Measurements from ENCODE around the gene KLC1.

KLC1 gene

GRCh38 chr14:103715052-103716000 lies 86.3 kb downstream of the KLC1 start, which contains the start of the genes XRCC3 and ZFYVE21:
TSS of gene XRCC3 (minus strand) at chr14:103715451. CDS start at chr14:103711087, 4,364 bp downstream.
TSS of gene ZFYVE21 (plus strand) at chr14:103715810. CDS start at chr14:103715842, 32 bp downstream.
- peak; percentile 96 for DNase-seq (ENCODE audit: low read depth)
- TF ChIP-seq, protein P1, sequence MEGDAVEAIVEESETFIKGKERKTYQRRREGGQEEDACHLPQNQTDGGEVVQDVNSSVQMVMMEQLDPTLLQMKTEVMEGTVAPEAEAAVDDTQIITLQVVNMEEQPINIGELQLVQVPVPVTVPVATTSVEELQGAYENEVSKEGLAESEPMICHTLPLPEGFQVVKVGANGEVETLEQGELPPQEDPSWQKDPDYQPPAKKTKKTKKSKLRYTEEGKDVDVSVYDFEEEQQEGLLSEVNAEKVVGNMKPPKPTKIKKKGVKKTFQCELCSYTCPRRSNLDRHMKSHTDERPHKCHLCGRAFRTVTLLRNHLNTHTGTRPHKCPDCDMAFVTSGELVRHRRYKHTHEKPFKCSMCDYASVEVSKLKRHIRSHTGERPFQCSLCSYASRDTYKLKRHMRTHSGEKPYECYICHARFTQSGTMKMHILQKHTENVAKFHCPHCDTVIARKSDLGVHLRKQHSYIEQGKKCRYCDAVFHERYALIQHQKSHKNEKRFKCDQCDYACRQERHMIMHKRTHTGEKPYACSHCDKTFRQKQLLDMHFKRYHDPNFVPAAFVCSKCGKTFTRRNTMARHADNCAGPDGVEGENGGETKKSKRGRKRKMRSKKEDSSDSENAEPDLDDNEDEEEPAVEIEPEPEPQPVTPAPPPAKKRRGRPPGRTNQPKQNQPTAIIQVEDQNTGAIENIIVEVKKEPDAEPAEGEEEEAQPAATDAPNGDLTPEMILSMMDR (conservative IDR thresholded peaks at IDR 0.05; ENCODE audit: low read depth, low read length), result no peak
- H3K4me3 ChIP-seq (ENCODE audit: low read length), result peak within 1 kb of the TSS; percentile 64

GRCh38 chr14:103716091-103716801 lies 87.2 kb downstream of the KLC1 start:
- H3K4me3 ChIP-seq (ENCODE audit: low read length), result peak overlapping the region; percentile 64
- TF ChIP-seq, protein P1 (conservative IDR thresholded peaks at IDR 0.05; ENCODE audit: low read depth, low read length), result no peak
- DNase-seq (ENCODE audit: low read depth), result no peak

- TF ChIP-seq, protein P1 (conservative IDR thresholded peaks at IDR 0.05; ENCODE audit: low read depth, low read length), result no peak
- no peak for DNase-seq (ENCODE audit: low read depth)
- peak overlapping the region; percentile 64 for H3K4me3 ChIP-seq (ENCODE audit: low read length)
Measured at GRCh38 chr14:103716899-103717411, 87.9 kb downstream of the KLC1 start.

DNA sequence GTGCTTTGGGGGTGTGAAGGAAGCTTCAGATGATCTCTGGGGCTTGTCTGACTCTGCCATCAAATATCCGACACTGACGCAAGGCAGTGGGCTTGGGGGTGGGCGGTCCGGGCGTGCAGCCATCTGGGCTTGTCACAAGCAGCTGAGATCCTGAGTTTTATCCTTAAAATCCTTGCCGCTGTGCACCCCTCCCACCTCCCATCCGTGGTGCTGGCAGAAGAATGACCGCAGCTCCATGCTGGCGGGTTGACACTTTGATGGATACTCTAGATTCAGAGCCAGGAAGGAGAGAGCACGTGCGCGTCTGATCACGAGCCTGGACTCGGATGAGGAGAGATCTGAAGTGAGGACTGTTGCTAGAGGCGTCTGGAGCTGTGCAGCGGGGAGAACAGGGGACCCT lies 89.6 kb downstream of the KLC1 start:
- DNase-seq (ENCODE audit: low read depth), result no peak
- TF ChIP-seq, protein P1 (conservative IDR thresholded peaks at IDR 0.05; ENCODE audit: low read depth, low read length), result no peak
- H3K4me3 ChIP-seq (ENCODE audit: low read length), result no peak overlapping the region

GRCh38 chr14:103719751-103720150 lies 90.7 kb downstream of the KLC1 start:
- H3K4me3 ChIP-seq (ENCODE audit: low read length), result no peak overlapping the region
- TF ChIP-seq, protein P1 (conservative IDR thresholded peaks at IDR 0.05; ENCODE audit: low read depth, low read length), result no peak
- no peak for DNase-seq (ENCODE audit: low read depth)

DNA sequence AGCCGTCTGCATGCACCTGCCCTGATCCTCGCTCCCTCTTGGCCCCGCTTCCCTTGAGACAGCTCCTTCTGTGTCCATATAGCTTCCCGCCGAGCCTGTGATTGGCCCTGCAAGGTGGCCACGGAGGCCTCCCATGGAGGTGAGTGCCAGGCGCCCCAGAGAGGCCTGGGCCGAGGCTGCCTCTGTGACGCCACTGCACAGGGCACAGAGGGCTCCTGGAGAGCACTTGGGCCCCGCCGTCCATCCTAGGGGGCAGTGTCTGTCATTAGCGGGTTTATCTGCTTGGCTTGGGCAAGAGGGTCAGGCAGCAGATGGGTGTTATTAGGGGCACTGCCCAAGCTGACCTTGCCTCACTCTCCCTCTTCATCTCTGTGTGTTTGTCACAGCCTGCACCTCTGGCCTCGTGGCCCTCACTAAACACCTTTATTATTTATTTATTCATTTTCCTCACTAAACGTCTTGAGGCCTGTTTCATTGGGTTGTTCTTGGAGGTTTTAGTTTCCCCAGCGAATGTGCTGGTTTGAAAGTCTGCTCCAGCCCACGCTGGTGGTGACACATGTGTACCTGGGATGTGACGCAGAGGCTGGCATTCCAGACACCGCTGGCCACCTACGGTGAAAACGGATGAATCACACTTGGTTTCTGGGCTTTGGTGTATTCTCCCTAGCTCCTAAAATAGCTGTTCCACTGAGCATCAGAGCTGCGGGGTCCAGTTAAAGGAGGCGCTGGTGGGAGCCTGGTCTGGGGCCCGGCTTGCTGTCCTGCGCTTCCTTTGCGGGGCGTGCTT lies 92.5 kb downstream of the KLC1 start:
- TF ChIP-seq, protein P1 (conservative IDR thresholded peaks at IDR 0.05; ENCODE audit: low read depth, low read length), result no peak
- no peak for DNase-seq (ENCODE audit: low read depth)
- no peak overlapping the region for H3K4me3 ChIP-seq (ENCODE audit: low read length)
